ENCODE data around the gene PPFIA4.

PPFIA4 gene

GRCh38 chr1:203057911-203058675 is 31.8 kb downstream of the PPFIA4 start:
- DNase-seq (ENCODE audit: low spot score): peak; percentile 76

GRCh38 chr1:203058676-203058935 is 32.3 kb downstream of the PPFIA4 start:
- no peak for DNase-seq (ENCODE audit: low spot score)

- no peak for DNase-seq (ENCODE audit: low spot score)
Measured at GRCh38 chr1:203059485-203059884, 33.2 kb downstream of the PPFIA4 start.

GRCh38 chr1:203060115-203060514 is 33.8 kb downstream of the PPFIA4 start:
- DNase-seq (ENCODE audit: low spot score): no peak

GRCh38 chr1:203063287-203063686 is 37.0 kb downstream of the PPFIA4 start:
- DNase-seq (ENCODE audit: low spot score): no peak

GRCh38 chr1:203065191-203065590 is 38.9 kb downstream of the PPFIA4 start:
- DNase-seq (ENCODE audit: low spot score): no peak

- DNase-seq (ENCODE audit: low spot score): no peak
Measured at GRCh38 chr1:203065986-203066385, 39.7 kb downstream of the PPFIA4 start.

GRCh38 chr1:203066965-203067364 is 40.7 kb downstream of the PPFIA4 start:
- no peak for DNase-seq (ENCODE audit: low spot score)

- no peak for DNase-seq (ENCODE audit: low spot score)
Measured at GRCh38 chr1:203069030-203069747, 42.9 kb downstream of the PPFIA4 start.

GRCh38 chr1:203072002-203072602 is 45.8 kb downstream of the PPFIA4 start:
- DNase-seq (ENCODE audit: low spot score): no peak

GRCh38 chr1:203072911-203073310 is 46.6 kb downstream of the PPFIA4 start:
- no peak for DNase-seq (ENCODE audit: low spot score)

- no peak for DNase-seq (ENCODE audit: low spot score)
Measured at GRCh38 chr1:203073469-203073868, 47.2 kb downstream of the PPFIA4 start.

GRCh38 chr1:203074610-203075009 is 48.3 kb downstream of the PPFIA4 start:
- DNase-seq (ENCODE audit: low spot score): no peak

GRCh38 chr1:203075236-203076030 is 49.1 kb downstream of the PPFIA4 start:
- no peak for DNase-seq (ENCODE audit: low spot score)

GRCh38 chr1:203076031-203076511 is 49.8 kb downstream of the PPFIA4 start:
- no peak for DNase-seq (ENCODE audit: low spot score)

- no peak for DNase-seq (ENCODE audit: low spot score)
Measured at GRCh38 chr1:203077367-203077766, 51.1 kb downstream of the PPFIA4 start.

- DNase-seq (ENCODE audit: low spot score): no peak
Measured at GRCh38 chr1:203077956-203078355, 51.7 kb downstream of the PPFIA4 start.

- DNase-seq (ENCODE audit: low spot score): no peak
Measured at GRCh38 chr1:203078478-203078877, 52.2 kb downstream of the PPFIA4 start.

GRCh38 chr1:203080456-203080855 is 54.2 kb downstream of the PPFIA4 start:
- DNase-seq (ENCODE audit: low spot score): no peak

- DNase-seq (ENCODE audit: low spot score): no peak
Measured at GRCh38 chr1:203081465-203082230, 55.4 kb downstream of the PPFIA4 start.

GRCh38 chr1:203082231-203082505 is 55.9 kb downstream of the PPFIA4 start:
- no peak for DNase-seq (ENCODE audit: low spot score)

Data from COLO829 (cell line).